ENCODE results near the gene GFI1.

GRCh38 chr1:92446546-92446945 is 40.2 kb downstream of the GFI1 start:
- TF ChIP-seq POLR2A (IDR thresholded peaks at IDR 0.05; ENCODE audit: low read length) = no peak
- no peak for TF ChIP-seq GATA1 (IDR thresholded peaks at IDR 0.05; ENCODE audit: low read depth, low read length)

All from erythroblast (primary cell).